Transverse colon (tissue), 3 donors: ENCODE results near the gene COL4A6.

Experiments
- POLR2A ChIP-seq: fragments of 450-650 bp; IDR thresholded peaks from one replicate; pipeline ENCODE4 v1.6.1; 2016; ENCODE audit warnings: antibody characterized with exemption, mild to moderate bottlenecking, moderate library complexity
- TF ChIP-seq, protein P1 (sequence below), 5 experiments: fragments of 200-600 bp in 3 of 5; fragments of 450-650 bp in 2 of 5; sonication (generic) in 3 of 5; IDR thresholded peaks; 1 replicate in 2 of 5; 2 replicates in 3 of 5; pipeline ENCODE4 v1.5.1; 2016 to 2017; ENCODE audit warnings: antibody characterized with exemption in 5 of 5, inconsistent platforms in 3 of 5, mild to moderate bottlenecking in 2 of 5, moderate library complexity in 1 of 5

DNA sequence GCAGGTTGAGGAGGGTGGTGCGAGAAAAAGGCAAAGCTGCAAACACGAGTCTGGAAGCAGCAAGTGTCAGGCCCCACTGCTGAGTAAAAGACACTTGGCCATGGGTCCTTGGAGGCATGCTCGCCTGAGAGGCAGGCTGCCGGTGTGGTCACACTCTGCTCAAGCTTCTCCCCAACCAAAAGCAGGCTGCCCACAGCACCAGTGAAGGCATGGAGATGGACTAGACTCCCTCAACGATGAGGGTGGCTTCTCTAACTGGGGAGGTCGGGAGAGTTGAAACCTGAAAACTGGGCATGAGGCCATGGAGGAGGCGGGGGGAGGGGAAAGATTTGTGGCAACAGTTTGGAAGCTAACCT, 260.1 kb downstream of the COL4A6 start:
- TF ChIP-seq, protein P1, sequence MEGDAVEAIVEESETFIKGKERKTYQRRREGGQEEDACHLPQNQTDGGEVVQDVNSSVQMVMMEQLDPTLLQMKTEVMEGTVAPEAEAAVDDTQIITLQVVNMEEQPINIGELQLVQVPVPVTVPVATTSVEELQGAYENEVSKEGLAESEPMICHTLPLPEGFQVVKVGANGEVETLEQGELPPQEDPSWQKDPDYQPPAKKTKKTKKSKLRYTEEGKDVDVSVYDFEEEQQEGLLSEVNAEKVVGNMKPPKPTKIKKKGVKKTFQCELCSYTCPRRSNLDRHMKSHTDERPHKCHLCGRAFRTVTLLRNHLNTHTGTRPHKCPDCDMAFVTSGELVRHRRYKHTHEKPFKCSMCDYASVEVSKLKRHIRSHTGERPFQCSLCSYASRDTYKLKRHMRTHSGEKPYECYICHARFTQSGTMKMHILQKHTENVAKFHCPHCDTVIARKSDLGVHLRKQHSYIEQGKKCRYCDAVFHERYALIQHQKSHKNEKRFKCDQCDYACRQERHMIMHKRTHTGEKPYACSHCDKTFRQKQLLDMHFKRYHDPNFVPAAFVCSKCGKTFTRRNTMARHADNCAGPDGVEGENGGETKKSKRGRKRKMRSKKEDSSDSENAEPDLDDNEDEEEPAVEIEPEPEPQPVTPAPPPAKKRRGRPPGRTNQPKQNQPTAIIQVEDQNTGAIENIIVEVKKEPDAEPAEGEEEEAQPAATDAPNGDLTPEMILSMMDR (IDR thresholded peaks at IDR 0.05) = no peak
- TF ChIP-seq POLR2A = no peak
